Fibroblast of lung (primary cell): ENCODE measurements around the gene NDUFA12. TPM values are rescaled to one million over a fixed set of nuclear protein-coding genes. Genes with fewer than 3 reads are reported as not detected.

ENCODE experiments used
- DNase-seq, 2 donors: peaks; one replicate each; pipeline versions ENCODE4 v3.0.0 to v3.0.0-alpha.2; 2010; ENCODE audit warnings: low read depth in 2 of 2
- H2AFZ ChIP-seq: 2 replicates; pipeline ENCODE4 v1.5.1; 2012; ENCODE audit warnings: low read length, control low read depth, inconsistent platforms
- H3K27ac ChIP-seq: 2 replicates; pipeline ENCODE4 v1.5.1; 2011; ENCODE audit warnings: low read length, control low read depth; ENCODE audit not compliant: insufficient read depth
- H3K27me3 ChIP-seq: 2 replicates; pipeline ENCODE4 v1.5.1; 2011; ENCODE audit warnings: mild to moderate bottlenecking, low read length; ENCODE audit not compliant: control insufficient read depth, insufficient read depth
- H3K36me3 ChIP-seq: 2 replicates; pipeline ENCODE4 v1.5.1; 2011; ENCODE audit warnings: low read length; ENCODE audit not compliant: control insufficient read depth, insufficient read depth
- H3K4me1 ChIP-seq: 2 replicates; pipeline ENCODE4 v1.5.1; 2011; ENCODE audit warnings: low read length; ENCODE audit not compliant: control insufficient read depth, insufficient read depth; ENCODE audit errors: extremely low read depth
- H3K4me2 ChIP-seq: 2 replicates; pipeline ENCODE4 v1.5.1; 2011; ENCODE audit warnings: low read length, control low read depth; ENCODE audit not compliant: insufficient read depth; ENCODE audit errors: extremely low read depth
- H3K4me3 ChIP-seq, 4 experiments: fragments of 200-600 bp in 1 of 4; sonication (generic) in 1 of 4; replicated peaks in 1 of 4; 2 replicates each; pipeline ENCODE4 v1.5.1; 2011 to 2016; ENCODE audit warnings: low read length in 4 of 4, low read depth in 3 of 4, mild to moderate bottlenecking in 3 of 4, control low read depth in 2 of 4, inconsistent platforms in 1 of 4, mixed read lengths in 1 of 4; ENCODE audit not compliant: insufficient read depth in 1 of 4; ENCODE audit errors: control extremely low read depth in 1 of 4
- H3K79me2 ChIP-seq: 2 replicates; pipeline ENCODE4 v1.5.1; 2012; ENCODE audit warnings: mild to moderate bottlenecking, low read length, inconsistent platforms; ENCODE audit not compliant: control insufficient read depth, insufficient read depth
- H3K9ac ChIP-seq: 2 replicates; pipeline ENCODE4 v1.5.1; 2011; ENCODE audit warnings: mild to moderate bottlenecking, low read length, control low read depth; ENCODE audit not compliant: insufficient read depth
- H3K9me3 ChIP-seq: 2 replicates; pipeline ENCODE4 v1.5.1; 2012; ENCODE audit warnings: low read depth, low read length; ENCODE audit not compliant: control insufficient read depth, insufficient read depth
- H4K20me1 ChIP-seq: 2 replicates; pipeline ENCODE4 v1.5.1; 2011; ENCODE audit warnings: low read length; ENCODE audit not compliant: control insufficient read depth, insufficient read depth; ENCODE audit errors: extremely low read depth
- CTCF ChIP-seq, 2 donors: IDR thresholded peaks in 1 of 2; conservative IDR thresholded peaks in 1 of 2; 1 replicate in 1 of 2; 2 replicates in 1 of 2; pipeline ENCODE4 v1.5.1; 2011 to 2012; ENCODE audit warnings: low read length in 2 of 2, control low read depth in 1 of 2, inconsistent platforms in 1 of 2, low read depth in 1 of 2, mild to moderate bottlenecking in 1 of 2
- EZH2 ChIP-seq: IDR thresholded peaks from 2 replicates; pipeline ENCODE4 v1.5.1; 2012; ENCODE audit warnings: low read length, control low read depth, mild to moderate bottlenecking; ENCODE audit errors: missing control alignments
- polyA plus RNA-seq, 2 donors: library from polyadenylated mRNA; depleted of rRNA in 1 of 2; stranded (reverse) in 1 of 2; unstranded in 1 of 2; fragments of >200 nt; gene quantifications; 2 replicates each; pipeline ENCODE4 v1.2.1, GENCODE V29; 2011 to 2012; ENCODE audit warnings: missing spikeins in 1 of 2
- total RNA-seq: library from RNA; depleted of rRNA; stranded (reverse); fragments of >200 nt; gene quantifications from 2 replicates; pipeline ENCODE4 v1.2.1, GENCODE V29; 2014

NDUFA12 gene
- total and polyA plus RNA-seq, 2 donors (not counting 1 experiment from before 2014, with no cell fraction given), result 102 to 210 TPM

GRCh38 chr12:95004610-95005009 is 1.1 kb upstream of the NDUFA12 start:
- no peaks in the 10 kb centered on the region for H3K9me3 ChIP-seq
- no peaks in the 10 kb centered on the region for H3K27me3 ChIP-seq
- no peak overlapping the region for H3K27ac ChIP-seq
- H3K9ac ChIP-seq, result no peak overlapping the region
- peak; percentile 11 to 80 for DNase-seq
- no peak overlapping the region for H2AFZ ChIP-seq
- H4K20me1 ChIP-seq, result no peaks in the 10 kb centered on the region
- H3K36me3 ChIP-seq, result no peaks in the 10 kb centered on the region
- H3K79me2 ChIP-seq, result peaks cover 2% of the 10 kb centered on the region
- H3K4me3 ChIP-seq, result no peak overlapping the region
- no peak for TF ChIP-seq EZH2
- TF ChIP-seq CTCF (conservative IDR thresholded peaks at IDR 0.05 in 1 of 2, IDR thresholded peaks at IDR 0.05 in 1 of 2; ENCODE audit: low read depth in 1 of 2, low read length in 2 of 2), result no peak
- H3K4me2 ChIP-seq, result no peak overlapping the region
- no peaks in the 10 kb centered on the region for H3K4me1 ChIP-seq

GRCh38 chr12:95003921-95004272 is 400 bp upstream of the NDUFA12 start:
- TF ChIP-seq EZH2, result no peak
- no peak for TF ChIP-seq CTCF (conservative IDR thresholded peaks at IDR 0.05 in 1 of 2, IDR thresholded peaks at IDR 0.05 in 1 of 2; ENCODE audit: low read depth in 1 of 2, low read length in 2 of 2)
- no peaks in the 10 kb centered on the region for H3K36me3 ChIP-seq
- peaks cover 2% of the 10 kb centered on the region for H3K79me2 ChIP-seq
- DNase-seq, result no peak
- H3K27ac ChIP-seq, result peak overlapping the region; percentile 71
- H3K4me3 ChIP-seq, result peak overlapping the region in 2 of 4 experiments; percentile 92 to 99
- H3K4me1 ChIP-seq, result no peaks in the 10 kb centered on the region
- H2AFZ ChIP-seq, result peak overlapping the region; percentile 27
- no peaks in the 10 kb centered on the region for H3K27me3 ChIP-seq
- no peak overlapping the region for H3K9ac ChIP-seq
- H4K20me1 ChIP-seq, result no peaks in the 10 kb centered on the region
- no peak overlapping the region for H3K4me2 ChIP-seq
- H3K9me3 ChIP-seq, result no peaks in the 10 kb centered on the region

GRCh38 chr12:95002754-95003153 is 743 bp downstream of the NDUFA12 start:
- Histone ChIP-seq H3K4me1 (no peaks in the 10 kb centered on the region), H3K9ac (peak overlapping the region; percentile 68), H3K4me2 (peak overlapping the region; percentile 64), H3K27ac (peak overlapping the region; percentile 71), H3K36me3 (no peaks in the 10 kb centered on the region), H2AFZ (peak overlapping the region; percentile 65), H3K79me2 (peaks cover 7% of the 10 kb centered on the region), H3K4me3 (peak overlapping the region; percentile 53 to 99 (median 82)), H4K20me1 (no peaks in the 10 kb centered on the region), H3K27me3 (no peaks in the 10 kb centered on the region), H3K9me3 (no peaks in the 10 kb centered on the region)
- no peak for DNase-seq
- TF ChIP-seq EZH2 (no peak), CTCF (conservative IDR thresholded peaks at IDR 0.05 in 1 of 2, IDR thresholded peaks at IDR 0.05 in 1 of 2; ENCODE audit: low read depth in 1 of 2, low read length in 2 of 2) (no peak)
